Upper lobe of left lung (tissue), 4 donors: Measurements from ENCODE around the gene KRT85.

Experiments
- CTCF ChIP-seq, 6 experiments: fragments of 450-650 bp in 4 of 6; fragments of 200-600 bp in 2 of 6; sonication (generic) in 2 of 6; IDR thresholded peaks; one replicate each; pipeline ENCODE4 v1.5.1; 2016 to 2019; ENCODE audit warnings: antibody characterized with exemption in 6 of 6
- POLR2AphosphoS5 ChIP-seq, 2 donors: sonication (generic); formaldehyde crosslinking; IDR thresholded peaks; one replicate each; pipeline ENCODE4 v1.5.1; 2017; ENCODE audit warnings: antibody characterized with exemption in 2 of 2

- TF ChIP-seq CTCF (IDR thresholded peaks at IDR 0.05): no peak
- no peak for TF ChIP-seq POLR2AphosphoS5 (IDR thresholded peaks at IDR 0.05)
These were observed 36.3 kb upstream of the KRT85 start for GRCh38 chr12:52403561-52403960.
